HEK293 (cell line): ENCODE measurements around the gene FSTL5.

Source experiments
- SETDB1 ChIP-seq: IDR thresholded peaks from one replicate; pipeline ENCODE4 v1.6.1; 2017; ENCODE audit warnings: mild to moderate bottlenecking, low read length, moderate library complexity, mixed read lengths; ENCODE audit not compliant: insufficient read length
- ZNF274 ChIP-seq, 2 experiments: fragments of 200-500 bp in 1 of 2; fragments of 450-650 bp in 1 of 2; sonication (Bioruptor generic) in 1 of 2; formaldehyde crosslinking in 1 of 2; IDR thresholded peaks; 2 replicates each; pipeline versions ENCODE4 v1.5.1 to v1.6.1; 2014 to 2016; ENCODE audit warnings: borderline replicate concordance in 1 of 2, inconsistent platforms in 1 of 2, low read length in 1 of 2, missing biosample characterization in 1 of 2, missing genetic modification characterization in 1 of 2
- ZNF311 ChIP-seq: fragments of 450-650 bp; formaldehyde crosslinking; IDR thresholded peaks from 2 replicates; pipeline ENCODE4 v1.5.1; 2017; ENCODE audit warnings: missing biosample characterization, missing genetic modification characterization, borderline replicate concordance
- ZNF416 ChIP-seq: fragments of 450-650 bp; formaldehyde crosslinking; IDR thresholded peaks from 2 replicates; pipeline ENCODE4 v1.5.1; 2016; ENCODE audit warnings: missing biosample characterization, missing genetic modification characterization
- ZNF558 ChIP-seq: fragments of 450-650 bp; formaldehyde crosslinking; IDR thresholded peaks from 2 replicates; pipeline ENCODE4 v1.5.1; 2016; ENCODE audit warnings: missing biosample characterization, missing genetic modification characterization
- ZNF610 ChIP-seq: fragments of 450-650 bp; formaldehyde crosslinking; IDR thresholded peaks from 2 replicates; pipeline ENCODE4 v1.5.1; 2016; ENCODE audit warnings: missing biosample characterization, missing genetic modification characterization, borderline replicate concordance
- ZNF624 ChIP-seq: fragments of 450-650 bp; formaldehyde crosslinking; IDR thresholded peaks from 2 replicates; pipeline ENCODE4 v1.5.1; 2017; ENCODE audit warnings: missing biosample characterization, missing genetic modification characterization
- ZSCAN23 ChIP-seq: fragments of 450-650 bp; formaldehyde crosslinking; IDR thresholded peaks from 2 replicates; pipeline ENCODE4 v1.5.1; 2016; ENCODE audit warnings: missing biosample characterization, missing genetic modification characterization
- TF ChIP-seq, protein P1 (sequence below): fragments of 450-650 bp; formaldehyde crosslinking; IDR thresholded peaks from 2 replicates; pipeline ENCODE4 v1.5.1; 2016; ENCODE audit warnings: missing biosample characterization, missing genetic modification characterization
- TF ChIP-seq, protein P2 (sequence below): fragments of 450-650 bp; formaldehyde crosslinking; IDR thresholded peaks from 2 replicates; pipeline ENCODE4 v1.5.1; 2016; ENCODE audit warnings: missing biosample characterization, missing genetic modification characterization
- TF ChIP-seq, protein P3 (sequence below): fragments of 450-650 bp; formaldehyde crosslinking; IDR thresholded peaks from 2 replicates; pipeline ENCODE4 v1.5.1; 2016; ENCODE audit warnings: missing biosample characterization, missing genetic modification characterization
- TF ChIP-seq, protein P4 (sequence below): sonication (generic); formaldehyde crosslinking; IDR thresholded peaks from 2 replicates; pipeline ENCODE4 v1.8.1; 2022; ENCODE audit warnings: mild to moderate bottlenecking, moderate library complexity, missing genetic modification reagents

DNA sequence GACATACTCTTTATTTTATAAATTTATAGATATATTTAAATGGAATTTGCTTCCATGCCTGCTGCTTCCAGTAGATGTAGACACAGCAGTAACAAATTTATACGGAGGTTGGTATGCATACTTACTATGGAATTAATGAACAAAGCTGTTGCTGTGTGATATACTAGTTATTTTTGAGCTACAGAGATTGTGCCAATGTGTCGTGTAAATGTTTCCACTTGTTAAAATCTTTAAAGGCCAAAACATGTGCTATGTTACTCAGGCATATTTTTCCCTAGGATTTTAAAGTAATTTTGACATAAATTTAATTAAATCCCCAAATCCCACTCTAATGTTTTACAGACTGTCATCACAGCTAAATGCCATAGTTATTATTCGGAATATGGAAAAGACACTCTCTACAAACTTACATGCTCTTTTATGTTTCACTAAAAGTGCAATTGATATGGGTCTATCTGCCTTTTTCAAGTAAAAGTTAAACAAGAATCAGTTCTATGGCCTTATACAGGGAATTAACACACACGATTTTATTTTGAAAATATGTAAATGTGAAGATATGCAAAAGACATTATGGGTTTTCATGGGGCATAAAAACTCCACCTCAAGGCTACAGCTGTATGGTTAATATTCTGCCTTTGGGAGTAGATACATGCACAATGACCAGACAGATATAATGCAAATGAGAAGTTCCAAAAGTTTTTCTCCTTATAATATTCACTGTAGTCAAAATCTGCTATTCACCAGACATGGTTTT lies 256.8 kb downstream of the FSTL5 start:
- TF ChIP-seq, protein P1, sequence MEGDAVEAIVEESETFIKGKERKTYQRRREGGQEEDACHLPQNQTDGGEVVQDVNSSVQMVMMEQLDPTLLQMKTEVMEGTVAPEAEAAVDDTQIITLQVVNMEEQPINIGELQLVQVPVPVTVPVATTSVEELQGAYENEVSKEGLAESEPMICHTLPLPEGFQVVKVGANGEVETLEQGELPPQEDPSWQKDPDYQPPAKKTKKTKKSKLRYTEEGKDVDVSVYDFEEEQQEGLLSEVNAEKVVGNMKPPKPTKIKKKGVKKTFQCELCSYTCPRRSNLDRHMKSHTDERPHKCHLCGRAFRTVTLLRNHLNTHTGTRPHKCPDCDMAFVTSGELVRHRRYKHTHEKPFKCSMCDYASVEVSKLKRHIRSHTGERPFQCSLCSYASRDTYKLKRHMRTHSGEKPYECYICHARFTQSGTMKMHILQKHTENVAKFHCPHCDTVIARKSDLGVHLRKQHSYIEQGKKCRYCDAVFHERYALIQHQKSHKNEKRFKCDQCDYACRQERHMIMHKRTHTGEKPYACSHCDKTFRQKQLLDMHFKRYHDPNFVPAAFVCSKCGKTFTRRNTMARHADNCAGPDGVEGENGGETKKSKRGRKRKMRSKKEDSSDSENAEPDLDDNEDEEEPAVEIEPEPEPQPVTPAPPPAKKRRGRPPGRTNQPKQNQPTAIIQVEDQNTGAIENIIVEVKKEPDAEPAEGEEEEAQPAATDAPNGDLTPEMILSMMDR (tag by site-specific recombination) = no peak
- TF ChIP-seq ZNF274 (IDR thresholded peaks at IDR 0.05; ENCODE audit: low read length) (no peak), ZNF274 (tag by site-specific recombination; IDR thresholded peaks at IDR 0.05; ENCODE audit: borderline replicate concordance) (no peak), ZNF624 (tag by site-specific recombination) (no peak), ZNF416 (tag by site-specific recombination) (no peak), ZNF558 (no peak), ZNF311 (tag by site-specific recombination) (no peak), ZSCAN23 (no peak), SETDB1 (no peak), ZNF610 (tag by site-specific recombination) (no peak)
- TF ChIP-seq, protein P2, sequence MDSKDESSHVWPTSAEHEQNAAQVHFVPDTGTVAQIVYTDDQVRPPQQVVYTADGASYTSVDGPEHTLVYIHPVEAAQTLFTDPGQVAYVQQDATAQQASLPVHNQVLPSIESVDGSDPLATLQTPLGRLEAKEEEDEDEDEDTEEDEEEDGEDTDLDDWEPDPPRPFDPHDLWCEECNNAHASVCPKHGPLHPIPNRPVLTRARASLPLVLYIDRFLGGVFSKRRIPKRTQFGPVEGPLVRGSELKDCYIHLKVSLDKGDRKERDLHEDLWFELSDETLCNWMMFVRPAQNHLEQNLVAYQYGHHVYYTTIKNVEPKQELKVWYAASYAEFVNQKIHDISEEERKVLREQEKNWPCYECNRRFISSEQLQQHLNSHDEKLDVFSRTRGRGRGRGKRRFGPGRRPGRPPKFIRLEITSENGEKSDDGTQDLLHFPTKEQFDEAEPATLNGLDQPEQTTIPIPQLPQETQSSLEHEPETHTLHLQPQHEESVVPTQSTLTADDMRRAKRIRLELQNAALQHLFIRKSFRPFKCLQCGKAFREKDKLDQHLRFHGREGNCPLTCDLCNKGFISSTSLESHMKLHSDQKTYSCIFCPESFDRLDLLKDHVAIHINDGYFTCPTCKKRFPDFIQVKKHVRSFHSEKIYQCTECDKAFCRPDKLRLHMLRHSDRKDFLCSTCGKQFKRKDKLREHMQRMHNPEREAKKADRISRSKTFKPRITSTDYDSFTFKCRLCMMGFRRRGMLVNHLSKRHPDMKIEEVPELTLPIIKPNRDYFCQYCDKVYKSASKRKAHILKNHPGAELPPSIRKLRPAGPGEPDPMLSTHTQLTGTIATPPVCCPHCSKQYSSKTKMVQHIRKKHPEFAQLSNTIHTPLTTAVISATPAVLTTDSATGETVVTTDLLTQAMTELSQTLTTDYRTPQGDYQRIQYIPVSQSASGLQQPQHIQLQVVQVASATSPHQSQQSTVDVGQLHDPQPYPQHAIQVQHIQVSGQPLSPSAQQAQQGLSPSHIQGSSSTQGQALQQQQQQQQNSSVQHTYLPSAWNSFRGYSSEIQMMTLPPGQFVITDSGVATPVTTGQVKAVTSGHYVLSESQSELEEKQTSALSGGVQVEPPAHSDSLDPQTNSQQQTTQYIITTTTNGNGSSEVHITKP (tag by site-specific recombination) = no peak
- TF ChIP-seq, protein P3, sequence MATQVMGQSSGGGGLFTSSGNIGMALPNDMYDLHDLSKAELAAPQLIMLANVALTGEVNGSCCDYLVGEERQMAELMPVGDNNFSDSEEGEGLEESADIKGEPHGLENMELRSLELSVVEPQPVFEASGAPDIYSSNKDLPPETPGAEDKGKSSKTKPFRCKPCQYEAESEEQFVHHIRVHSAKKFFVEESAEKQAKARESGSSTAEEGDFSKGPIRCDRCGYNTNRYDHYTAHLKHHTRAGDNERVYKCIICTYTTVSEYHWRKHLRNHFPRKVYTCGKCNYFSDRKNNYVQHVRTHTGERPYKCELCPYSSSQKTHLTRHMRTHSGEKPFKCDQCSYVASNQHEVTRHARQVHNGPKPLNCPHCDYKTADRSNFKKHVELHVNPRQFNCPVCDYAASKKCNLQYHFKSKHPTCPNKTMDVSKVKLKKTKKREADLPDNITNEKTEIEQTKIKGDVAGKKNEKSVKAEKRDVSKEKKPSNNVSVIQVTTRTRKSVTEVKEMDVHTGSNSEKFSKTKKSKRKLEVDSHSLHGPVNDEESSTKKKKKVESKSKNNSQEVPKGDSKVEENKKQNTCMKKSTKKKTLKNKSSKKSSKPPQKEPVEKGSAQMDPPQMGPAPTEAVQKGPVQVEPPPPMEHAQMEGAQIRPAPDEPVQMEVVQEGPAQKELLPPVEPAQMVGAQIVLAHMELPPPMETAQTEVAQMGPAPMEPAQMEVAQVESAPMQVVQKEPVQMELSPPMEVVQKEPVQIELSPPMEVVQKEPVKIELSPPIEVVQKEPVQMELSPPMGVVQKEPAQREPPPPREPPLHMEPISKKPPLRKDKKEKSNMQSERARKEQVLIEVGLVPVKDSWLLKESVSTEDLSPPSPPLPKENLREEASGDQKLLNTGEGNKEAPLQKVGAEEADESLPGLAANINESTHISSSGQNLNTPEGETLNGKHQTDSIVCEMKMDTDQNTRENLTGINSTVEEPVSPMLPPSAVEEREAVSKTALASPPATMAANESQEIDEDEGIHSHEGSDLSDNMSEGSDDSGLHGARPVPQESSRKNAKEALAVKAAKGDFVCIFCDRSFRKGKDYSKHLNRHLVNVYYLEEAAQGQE = no peak
- TF ChIP-seq, protein P4, sequence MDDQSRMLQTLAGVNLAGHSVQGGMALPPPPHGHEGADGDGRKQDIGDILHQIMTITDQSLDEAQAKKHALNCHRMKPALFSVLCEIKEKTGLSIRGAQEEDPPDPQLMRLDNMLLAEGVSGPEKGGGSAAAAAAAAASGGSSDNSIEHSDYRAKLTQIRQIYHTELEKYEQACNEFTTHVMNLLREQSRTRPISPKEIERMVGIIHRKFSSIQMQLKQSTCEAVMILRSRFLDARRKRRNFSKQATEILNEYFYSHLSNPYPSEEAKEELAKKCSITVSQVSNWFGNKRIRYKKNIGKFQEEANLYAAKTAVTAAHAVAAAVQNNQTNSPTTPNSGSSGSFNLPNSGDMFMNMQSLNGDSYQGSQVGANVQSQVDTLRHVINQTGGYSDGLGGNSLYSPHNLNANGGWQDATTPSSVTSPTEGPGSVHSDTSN (CRISPR knock-in tag) = no peak
